Hematopoietic multipotent progenitor cell treated with erythropoietin and hydrocortisone succinate and interleukin-3 and kit ligand, for 6 days (in vitro differentiated cells): ENCODE results near the gene POM121C.
A peak's percentile ranks its signal among the peaks of the same experiment; 100 is the strongest.
"Not testable (repeated sequence)": the region's sequence is repeated elsewhere in the genome, so short reads cannot be mapped to it uniquely, and the experiment has no call there.

Experiments used
- DNase-seq: peaks from one replicate; pipeline ENCODE4 v3.0.0-alpha.2; 2015

Gene POM121C

GRCh38 chr7:75485979-75486643 is at the start of gene POM121C:
TSS of gene POM121C (minus strand) at chr7:75486299. CDS start at chr7:75441496, 44,803 bp downstream.
- peak; percentile 95 for DNase-seq

GRCh38 chr7:75534727-75535307 is 48.7 kb upstream of the POM121C start:
- peak; percentile 66 for DNase-seq

GRCh38 chr7:75533926-75534325 is 47.8 kb upstream of the POM121C start:
- DNase-seq: no peak

- DNase-seq: no peak
Observed at GRCh38 chr7:75532639-75533038, 46.5 kb upstream of the POM121C start.

- DNase-seq: no peak
Observed at GRCh38 chr7:75531359-75531821, 45.3 kb upstream of the POM121C start.

- DNase-seq: peak; percentile 35
Observed at GRCh38 chr7:75527224-75527722, 41.2 kb upstream of the POM121C start.

- not testable (repeated sequence) for DNase-seq
Observed at GRCh38 chr7:75521727-75522126, 35.6 kb upstream of the POM121C start.

GRCh38 chr7:75518842-75519241 is 32.7 kb upstream of the POM121C start:
- not testable (repeated sequence) for DNase-seq

GRCh38 chr7:75509033-75509432 is 22.9 kb upstream of the POM121C start:
- DNase-seq: not testable (repeated sequence)

- not testable (repeated sequence) for DNase-seq
Observed at GRCh38 chr7:75492020-75492419, 5.9 kb upstream of the POM121C start, which contains the start of gene SPDYE5. TSS of gene SPDYE5 (plus strand) at chr7:75492320. CDS start at chr7:75494048, 1,728 bp downstream.

GRCh38 chr7:75485355-75485978 is 632 bp downstream of the POM121C start:
- DNase-seq: not testable (repeated sequence)

- not testable (repeated sequence) for DNase-seq
Observed at GRCh38 chr7:75480313-75480712, 5.8 kb downstream of the POM121C start.

GRCh38 chr7:75477457-75477856 is 8.6 kb downstream of the POM121C start:
- DNase-seq: not testable (repeated sequence)

- DNase-seq: not testable (repeated sequence)
Observed at GRCh38 chr7:75470166-75470565, 15.9 kb downstream of the POM121C start.

- not testable (repeated sequence) for DNase-seq
Observed at GRCh38 chr7:75460541-75460940, 25.6 kb downstream of the POM121C start.

GRCh38 chr7:75458034-75458433 is 28.1 kb downstream of the POM121C start:
- DNase-seq: not testable (repeated sequence)

GRCh38 chr7:75456403-75456802 is 29.7 kb downstream of the POM121C start:
- DNase-seq: not testable (repeated sequence)

- DNase-seq: not testable (repeated sequence)
Observed at GRCh38 chr7:75452494-75452955, 33.6 kb downstream of the POM121C start.

GRCh38 chr7:75449946-75450345 is 36.2 kb downstream of the POM121C start:
- not testable (repeated sequence) for DNase-seq

- not testable (repeated sequence) for DNase-seq
Observed at GRCh38 chr7:75442465-75443111, 43.5 kb downstream of the POM121C start.

- DNase-seq: not testable (repeated sequence)
Observed at GRCh38 chr7:75442101-75442464, 44.0 kb downstream of the POM121C start.

GRCh38 chr7:75439000-75439399 is 47.1 kb downstream of the POM121C start:
- not testable (repeated sequence) for DNase-seq

- DNase-seq: not testable (repeated sequence)
Observed at GRCh38 chr7:75423481-75423880, 62.6 kb downstream of the POM121C start.
